C4-2B (cell line): ENCODE results near the gene LPP.

ENCODE experiments used
- CTCF ChIP-seq: fragments of 450-650 bp; conservative IDR thresholded peaks from 2 replicates; pipeline ENCODE4 v1.5.1; 2017; ENCODE audit warnings: mild to moderate bottlenecking
- ZFX ChIP-seq: fragments of 450-650 bp; IDR thresholded peaks from 2 replicates; pipeline ENCODE4 v1.6.1; 2017

- no peak for TF ChIP-seq CTCF
- TF ChIP-seq ZFX, result no peak
Measured at GRCh38 chr3:188126276-188126675, 27.7 kb upstream of the LPP start.
